ENCODE results near the gene PRC1. TPM values are rescaled to one million over a fixed set of nuclear protein-coding genes. Genes with fewer than 3 reads are reported as not detected.

Gene PRC1
- total RNA-seq, 1 experiment from 2014 or later = 125 TPM

DNA sequence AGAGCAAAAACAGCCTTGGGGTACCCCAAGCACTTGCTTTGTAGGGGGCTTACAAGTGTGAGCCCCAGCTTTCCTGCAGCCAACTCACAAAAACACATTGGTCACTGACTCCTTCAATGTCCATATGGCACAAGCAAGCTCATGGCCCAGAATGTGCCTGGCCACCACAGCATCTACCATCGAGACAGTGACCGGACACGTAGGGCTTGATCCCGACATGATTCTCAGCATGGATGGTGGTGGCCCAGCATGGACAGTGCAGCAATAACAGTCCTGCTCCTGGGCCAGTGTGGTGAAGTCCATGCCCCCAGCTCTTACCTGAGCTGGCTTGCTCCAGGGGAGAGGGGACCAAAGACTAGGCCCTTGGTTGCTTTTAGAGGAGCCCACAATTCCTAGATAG, 53.3 kb downstream of the PRC1 start:
- intact Hi-C loops (cut with micrococcal nuclease) = no loop called here
- Mint-ChIP-seq H3K36me3 (ENCODE audit: insufficient read depth, unreplicated experiment) (peaks cover 85% of the 10 kb centered on the region), H3K4me1 (ENCODE audit: insufficient read depth, unreplicated experiment) (peaks cover 6% of the 10 kb centered on the region), H3K27me3 (ENCODE audit: insufficient read depth, unreplicated experiment) (no peaks in the 10 kb centered on the region), H3K9me3 (ENCODE audit: unreplicated experiment) (no peaks in the 10 kb centered on the region), H3K27ac (ENCODE audit: low read depth, unreplicated experiment) (peak overlapping the region; percentile 40), H3K4me3 (ENCODE audit: unreplicated experiment) (no peak overlapping the region)
- TF ChIP-seq, protein P1, sequence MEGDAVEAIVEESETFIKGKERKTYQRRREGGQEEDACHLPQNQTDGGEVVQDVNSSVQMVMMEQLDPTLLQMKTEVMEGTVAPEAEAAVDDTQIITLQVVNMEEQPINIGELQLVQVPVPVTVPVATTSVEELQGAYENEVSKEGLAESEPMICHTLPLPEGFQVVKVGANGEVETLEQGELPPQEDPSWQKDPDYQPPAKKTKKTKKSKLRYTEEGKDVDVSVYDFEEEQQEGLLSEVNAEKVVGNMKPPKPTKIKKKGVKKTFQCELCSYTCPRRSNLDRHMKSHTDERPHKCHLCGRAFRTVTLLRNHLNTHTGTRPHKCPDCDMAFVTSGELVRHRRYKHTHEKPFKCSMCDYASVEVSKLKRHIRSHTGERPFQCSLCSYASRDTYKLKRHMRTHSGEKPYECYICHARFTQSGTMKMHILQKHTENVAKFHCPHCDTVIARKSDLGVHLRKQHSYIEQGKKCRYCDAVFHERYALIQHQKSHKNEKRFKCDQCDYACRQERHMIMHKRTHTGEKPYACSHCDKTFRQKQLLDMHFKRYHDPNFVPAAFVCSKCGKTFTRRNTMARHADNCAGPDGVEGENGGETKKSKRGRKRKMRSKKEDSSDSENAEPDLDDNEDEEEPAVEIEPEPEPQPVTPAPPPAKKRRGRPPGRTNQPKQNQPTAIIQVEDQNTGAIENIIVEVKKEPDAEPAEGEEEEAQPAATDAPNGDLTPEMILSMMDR (IDR thresholded peaks at IDR 0.05; ENCODE audit: unreplicated experiment) = no peak
- ChIA-PET POLR2A (interaction anchor here (1.0 to 1.7 kb wide), 3 partner anchors 9 to 77 kb away, joined by 3 to 4 read pairs (median 3); partner anchors contain the start of gene HDDC3), CTCF (interaction anchor here (0.6 to 11.8 kb wide), 4 partner anchors 9 to 331 kb away, joined by 4 to 116 read pairs (median 56); partner anchors contain the start of genes HDDC3, RCCD1 and UNC45A)
- DNase-seq (ENCODE audit: unreplicated experiment) = no peak
- BruUV-seq (replicated peaks) = no TSS peak

DNA sequence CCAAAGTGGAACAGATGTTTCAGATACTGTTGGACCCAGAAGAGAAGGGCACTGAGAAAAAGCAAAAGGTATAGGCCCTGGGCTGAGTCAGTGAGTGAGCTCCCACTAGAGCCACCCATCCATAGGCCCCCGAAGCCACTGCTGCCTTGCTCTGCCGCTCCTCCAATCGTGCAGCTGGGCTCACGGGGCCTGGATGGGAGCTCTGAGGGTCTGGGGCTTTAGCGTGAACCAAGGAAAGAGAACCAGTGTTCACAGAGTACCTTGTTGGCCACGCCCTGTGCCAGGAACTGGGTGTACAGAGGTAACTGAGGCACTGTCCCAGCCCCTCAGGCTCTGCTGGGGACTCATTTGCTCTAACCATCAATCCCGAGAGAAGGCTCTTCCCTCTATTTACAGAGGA, 54.6 kb downstream of the PRC1 start:
- DNase-seq (ENCODE audit: unreplicated experiment) = no peak
- H3K27ac Mint-ChIP-seq (ENCODE audit: low read depth, unreplicated experiment) = no peak overlapping the region
- peaks cover 73% of the 10 kb centered on the region for H3K36me3 Mint-ChIP-seq (ENCODE audit: insufficient read depth, unreplicated experiment)
- POLR2A ChIA-PET = no interaction called here
- H3K27me3 Mint-ChIP-seq (ENCODE audit: insufficient read depth, unreplicated experiment) = no peaks in the 10 kb centered on the region
- BruUV-seq (replicated peaks) = no TSS peak
- H3K4me3 Mint-ChIP-seq (ENCODE audit: unreplicated experiment) = no peak overlapping the region
- CTCF ChIA-PET = interaction anchor here (11.6 kb wide), 1 partner anchor 16 kb away, joined by 116 read pairs; the partner anchor contains the start of gene RCCD1
- TF ChIP-seq, protein P1 (IDR thresholded peaks at IDR 0.05; ENCODE audit: unreplicated experiment) = no peak
- intact Hi-C loops (cut with micrococcal nuclease) = no loop called here
- H3K4me1 Mint-ChIP-seq (ENCODE audit: insufficient read depth, unreplicated experiment) = peaks cover 10% of the 10 kb centered on the region
- no peaks in the 10 kb centered on the region for H3K9me3 Mint-ChIP-seq (ENCODE audit: unreplicated experiment)

DNA sequence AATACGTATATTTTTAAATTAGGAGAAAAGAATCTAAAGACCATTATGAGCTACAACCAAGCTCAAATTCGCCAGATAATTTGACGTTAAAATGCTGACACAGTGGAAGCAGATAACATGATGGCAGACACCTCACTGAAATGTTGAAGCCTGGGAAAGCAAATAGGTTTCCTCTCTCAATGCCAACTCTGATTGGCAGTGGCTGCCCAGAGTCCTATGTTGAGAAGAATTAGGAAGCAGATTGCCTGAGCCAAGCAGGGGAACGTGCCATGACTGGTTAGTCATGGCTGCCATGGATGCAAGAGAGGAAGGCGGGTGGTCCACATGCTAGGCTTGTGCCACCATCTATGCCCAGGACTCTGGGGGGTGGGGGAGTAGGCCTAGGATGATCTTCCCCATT, 56.1 kb downstream of the PRC1 start:
- no TSS peak for BruUV-seq (replicated peaks)
- no peak for DNase-seq (ENCODE audit: unreplicated experiment)
- Mint-ChIP-seq H3K27ac (ENCODE audit: low read depth, unreplicated experiment) (no peak overlapping the region), H3K4me3 (ENCODE audit: unreplicated experiment) (no peak overlapping the region), H3K36me3 (ENCODE audit: insufficient read depth, unreplicated experiment) (peaks cover 58% of the 10 kb centered on the region), H3K9me3 (ENCODE audit: unreplicated experiment) (no peaks in the 10 kb centered on the region), H3K4me1 (ENCODE audit: insufficient read depth, unreplicated experiment) (peaks cover 17% of the 10 kb centered on the region), H3K27me3 (ENCODE audit: insufficient read depth, unreplicated experiment) (no peaks in the 10 kb centered on the region)
- intact Hi-C loops (cut with micrococcal nuclease) = no loop called here
- TF ChIP-seq, protein P1 (IDR thresholded peaks at IDR 0.05; ENCODE audit: unreplicated experiment) = no peak
- CTCF ChIA-PET = interaction anchor here (0.6 to 11.6 kb wide), 4 partner anchors 18 to 232 kb away, joined by 3 to 131 read pairs (median 60); partner anchors contain the start of genes MAN2A2 and RCCD1
- POLR2A ChIA-PET = no interaction called here

DNA sequence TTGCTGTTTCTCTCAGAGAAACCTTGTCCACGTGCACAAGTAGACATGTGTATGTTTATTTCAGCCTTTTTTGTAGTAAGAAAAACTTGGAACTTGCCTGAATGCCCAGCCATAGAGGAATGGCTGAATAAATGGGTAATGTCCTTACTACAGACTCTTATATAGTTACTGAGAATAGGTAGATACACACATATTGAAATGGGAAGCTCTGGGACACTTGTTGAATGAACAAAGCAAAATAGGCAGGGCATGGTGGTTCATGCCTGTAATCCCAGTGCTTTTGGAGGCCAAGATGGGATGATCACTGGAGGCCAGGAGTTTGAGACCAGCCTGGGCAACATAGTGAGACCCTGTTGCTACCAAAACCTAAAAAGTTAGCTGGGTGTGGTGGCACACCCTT, 57.5 kb downstream of the PRC1 start:
- intact Hi-C loops (cut with micrococcal nuclease) = no loop called here
- ChIA-PET CTCF (interaction anchor here (0.7 to 11.6 kb wide), 6 partner anchors 19 to 120 kb away, joined by 3 to 131 read pairs (median 4); partner anchors contain the start of genes MAN2A2 and RCCD1), POLR2A (interaction anchor here (0.6 to 1.0 kb wide), 3 partner anchors 12 to 64 kb away, joined by 3 read pairs; partner anchors contain the start of gene RCCD1)
- no peaks in the 10 kb centered on the region for H3K27me3 Mint-ChIP-seq (ENCODE audit: insufficient read depth, unreplicated experiment)
- H3K4me1 Mint-ChIP-seq (ENCODE audit: insufficient read depth, unreplicated experiment) = peaks cover 23% of the 10 kb centered on the region
- H3K9me3 Mint-ChIP-seq (ENCODE audit: unreplicated experiment) = no peaks in the 10 kb centered on the region
- no peak overlapping the region for H3K27ac Mint-ChIP-seq (ENCODE audit: low read depth, unreplicated experiment)
- DNase-seq (ENCODE audit: unreplicated experiment) = no peak
- H3K36me3 Mint-ChIP-seq (ENCODE audit: insufficient read depth, unreplicated experiment) = peaks cover 46% of the 10 kb centered on the region
- H3K4me3 Mint-ChIP-seq (ENCODE audit: unreplicated experiment) = peak overlapping the region; percentile 90
- TF ChIP-seq, protein P1 (IDR thresholded peaks at IDR 0.05; ENCODE audit: unreplicated experiment) = no peak
- no TSS peak for BruUV-seq (replicated peaks)
